HG02642 (cell line): ENCODE results near the gene PHACTR3.
"Not testable (repeated sequence)": the region's sequence is repeated elsewhere in the genome, so short reads cannot be mapped to it uniquely, and the experiment has no call there.

Experiments used
- ATAC-seq: cut with Tn5 transposase; IDR thresholded peaks from one replicate; pipeline ENCODE4 v1.9.1; 2021; ENCODE audit warnings: mild to moderate bottlenecking; ENCODE audit not compliant: unreplicated experiment, poor library complexity

PHACTR3 gene

GRCh38 chr20:59616306-59616705, 12.0 kb downstream of the PHACTR3 start:
- no peak for ATAC-seq

DNA sequence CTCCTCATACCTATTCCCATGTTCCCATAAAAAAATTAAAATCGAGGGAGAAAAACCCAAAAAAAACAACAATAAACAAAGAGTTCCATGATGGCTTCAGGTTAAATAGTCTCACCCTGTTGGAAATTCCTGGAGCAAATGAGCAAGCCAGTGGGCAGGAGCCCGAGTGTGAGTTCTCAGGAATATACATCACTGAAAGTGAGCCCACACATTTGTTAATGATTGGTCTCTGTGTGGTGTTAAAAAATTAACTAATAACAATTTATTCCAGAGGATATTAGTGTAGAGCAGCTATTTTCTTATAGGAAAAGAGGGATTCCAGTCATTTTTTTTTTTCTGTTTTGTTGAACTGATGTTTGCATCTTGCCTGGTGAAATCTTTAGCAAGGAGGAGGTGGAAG, 12.9 kb downstream of the PHACTR3 start:
- ATAC-seq: no peak

- no peak for ATAC-seq
Observed at GRCh38 chr20:59618131-59618530, 13.8 kb downstream of the PHACTR3 start.

GRCh38 chr20:59618585-59618984, 14.2 kb downstream of the PHACTR3 start:
- ATAC-seq: not testable (repeated sequence)

DNA sequence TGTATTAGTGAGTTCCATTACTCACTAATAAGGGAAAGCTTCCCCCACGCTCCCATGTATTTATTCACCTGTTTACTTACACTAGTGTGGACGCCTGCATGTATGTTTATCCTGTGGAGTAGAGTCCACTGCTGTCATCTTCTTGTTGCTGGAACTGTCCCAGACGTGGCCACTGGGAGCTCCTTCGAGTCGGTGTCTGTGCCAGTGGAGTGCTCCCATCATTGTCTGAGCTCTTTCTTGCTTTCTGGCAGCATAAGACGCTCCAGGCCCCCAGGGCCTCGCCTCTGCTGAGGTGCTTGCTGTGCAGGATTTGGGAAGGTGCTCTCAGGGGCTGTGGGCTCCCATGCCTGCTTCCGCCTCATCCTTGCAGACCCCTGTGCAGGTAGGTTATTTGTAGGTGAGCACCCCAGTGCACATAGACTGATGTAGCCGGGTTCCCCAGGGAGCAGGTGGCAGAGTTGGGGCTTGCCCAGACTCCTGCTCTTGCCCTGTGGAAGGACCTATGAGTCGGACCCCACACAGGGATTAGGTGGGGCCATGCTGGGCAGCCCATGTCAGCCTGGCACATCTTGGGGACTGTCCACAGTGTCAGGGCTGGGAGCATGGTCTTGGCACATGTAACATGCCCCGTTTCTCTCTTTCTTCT, 16.6 kb downstream of the PHACTR3 start:
- ATAC-seq: no peak

- no peak for ATAC-seq
Observed at GRCh38 chr20:59622496-59622895, 18.2 kb downstream of the PHACTR3 start.

DNA sequence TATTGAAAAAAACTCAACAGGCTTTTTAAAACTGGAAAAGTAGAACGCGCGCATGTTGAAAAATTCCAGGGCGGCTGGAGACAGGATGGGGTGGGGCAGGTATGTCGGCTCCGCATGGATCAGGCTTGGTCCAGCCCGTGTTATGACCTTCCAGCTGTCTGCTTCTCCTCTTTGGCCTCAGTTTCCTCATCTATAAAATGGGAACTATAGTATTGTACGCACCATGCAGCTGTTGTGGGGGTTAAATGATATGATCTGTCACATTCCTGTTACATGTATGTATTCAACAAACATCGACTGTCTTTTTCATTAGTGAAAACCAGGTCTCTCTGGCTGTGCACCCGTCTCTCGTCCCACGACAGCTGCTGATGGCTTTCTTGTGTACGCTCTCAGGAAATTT, 18.8 kb downstream of the PHACTR3 start:
- ATAC-seq: no peak

DNA sequence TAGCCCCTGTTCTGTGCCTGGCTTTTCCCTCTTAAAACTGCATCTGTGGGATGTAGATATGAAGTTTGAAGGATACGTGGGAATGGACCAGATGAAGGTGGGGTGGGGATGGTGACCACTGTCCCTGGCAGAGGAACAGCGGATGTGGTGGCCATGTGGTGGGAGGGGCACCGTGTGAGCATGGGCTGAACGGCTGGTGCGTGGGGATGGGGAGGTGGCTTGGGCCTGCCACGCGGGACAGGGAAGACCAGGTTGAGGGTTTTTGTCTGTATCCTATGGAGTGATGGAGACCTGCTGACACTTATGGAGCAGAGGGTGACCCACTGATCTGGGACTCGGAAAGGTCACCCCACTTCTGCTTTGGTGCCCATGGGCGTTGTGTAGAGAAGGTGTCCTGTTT, 19.2 kb downstream of the PHACTR3 start:
- no peak for ATAC-seq

- no peak for ATAC-seq
Observed at GRCh38 chr20:59624401-59624800, 20.1 kb downstream of the PHACTR3 start.

DNA sequence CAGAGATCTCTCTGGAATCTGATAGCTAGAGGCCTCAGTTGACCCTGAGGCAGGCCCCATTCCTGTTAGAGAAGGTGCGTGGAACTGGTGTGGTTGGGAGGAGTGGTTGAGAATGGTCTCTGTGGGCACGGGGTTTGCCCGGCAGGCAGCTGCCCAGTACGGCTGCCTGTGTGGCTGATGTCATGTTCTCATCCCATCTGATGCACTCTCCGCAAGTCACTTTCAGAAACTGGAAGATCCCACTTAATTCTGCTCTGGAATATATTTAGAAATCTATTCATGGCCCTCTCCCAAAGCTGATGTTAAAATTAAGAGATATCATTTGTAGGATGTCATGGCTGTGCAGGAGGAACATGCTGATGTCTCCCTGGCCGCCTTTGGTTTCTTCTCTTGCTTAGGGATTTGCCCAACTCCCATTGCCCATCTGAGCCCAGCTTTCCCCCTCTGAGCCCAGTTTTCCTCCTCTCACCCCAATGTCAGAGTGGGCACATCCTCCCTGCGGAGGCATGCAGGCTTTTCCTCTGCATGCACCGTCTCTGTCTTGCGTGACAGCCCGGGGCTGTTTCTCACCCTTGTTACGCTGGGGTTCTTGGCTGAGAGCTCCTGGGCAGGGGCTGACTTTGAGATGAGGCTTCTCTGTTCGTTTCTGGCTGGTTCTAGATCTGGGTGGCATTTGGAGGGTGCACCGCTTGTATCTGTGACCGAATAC, 21.0 kb downstream of the PHACTR3 start:
- no peak for ATAC-seq

DNA sequence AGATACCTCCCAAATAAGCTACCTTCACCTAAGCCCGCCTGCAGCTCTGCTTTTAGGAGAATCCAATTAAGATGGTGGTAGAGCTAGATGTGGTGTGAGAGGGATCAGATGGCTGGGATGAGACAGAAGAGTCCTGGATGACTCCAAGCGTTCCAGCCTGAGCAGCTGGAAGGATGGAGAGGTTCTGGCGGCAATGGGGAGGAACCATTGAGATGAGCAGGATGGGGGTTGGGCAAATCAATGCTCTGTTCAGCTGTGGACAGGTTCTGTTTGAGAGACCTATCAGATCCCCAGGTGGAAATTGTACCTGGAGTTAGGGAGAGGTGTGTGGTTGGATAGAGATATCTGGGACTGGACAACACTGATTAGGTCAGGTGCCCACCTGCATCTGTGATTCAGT, 23.0 kb downstream of the PHACTR3 start:
- ATAC-seq: no peak

GRCh38 chr20:59628171-59628570, 23.8 kb downstream of the PHACTR3 start:
- ATAC-seq: no peak

- no peak for ATAC-seq
Observed at GRCh38 chr20:59629141-59630045, 25.1 kb downstream of the PHACTR3 start.

GRCh38 chr20:59630526-59630925, 26.2 kb downstream of the PHACTR3 start:
- ATAC-seq: no peak

GRCh38 chr20:59631751-59632540, 27.6 kb downstream of the PHACTR3 start:
- ATAC-seq: no peak

DNA sequence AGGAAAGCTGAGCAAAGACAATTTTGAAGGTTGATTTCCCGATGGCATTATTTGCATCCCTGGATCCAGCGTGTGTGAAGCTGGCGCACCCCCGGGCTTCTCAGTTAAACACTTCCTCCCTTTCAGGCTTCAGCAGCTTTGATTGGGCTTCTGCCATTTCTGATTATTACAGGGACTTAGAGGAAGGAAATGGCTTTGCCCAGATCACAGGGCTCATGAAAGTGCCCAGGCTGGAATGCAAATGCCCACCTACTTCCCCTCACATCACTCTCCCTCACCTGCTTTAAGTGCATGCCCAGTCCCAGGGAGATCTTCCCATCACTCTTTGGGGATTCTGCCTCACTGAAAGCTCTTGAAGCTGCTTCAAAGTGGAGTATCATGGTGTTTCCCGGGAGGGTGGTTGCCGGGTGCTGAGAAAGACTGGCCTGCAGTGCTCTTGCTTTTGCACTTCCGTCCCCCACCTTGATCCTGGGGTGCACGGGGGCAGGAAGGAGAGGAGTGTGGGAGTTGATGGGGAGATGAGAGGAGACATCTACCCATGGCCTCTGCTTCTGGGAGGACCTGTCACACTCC, 28.3 kb downstream of the PHACTR3 start:
- ATAC-seq: no peak

DNA sequence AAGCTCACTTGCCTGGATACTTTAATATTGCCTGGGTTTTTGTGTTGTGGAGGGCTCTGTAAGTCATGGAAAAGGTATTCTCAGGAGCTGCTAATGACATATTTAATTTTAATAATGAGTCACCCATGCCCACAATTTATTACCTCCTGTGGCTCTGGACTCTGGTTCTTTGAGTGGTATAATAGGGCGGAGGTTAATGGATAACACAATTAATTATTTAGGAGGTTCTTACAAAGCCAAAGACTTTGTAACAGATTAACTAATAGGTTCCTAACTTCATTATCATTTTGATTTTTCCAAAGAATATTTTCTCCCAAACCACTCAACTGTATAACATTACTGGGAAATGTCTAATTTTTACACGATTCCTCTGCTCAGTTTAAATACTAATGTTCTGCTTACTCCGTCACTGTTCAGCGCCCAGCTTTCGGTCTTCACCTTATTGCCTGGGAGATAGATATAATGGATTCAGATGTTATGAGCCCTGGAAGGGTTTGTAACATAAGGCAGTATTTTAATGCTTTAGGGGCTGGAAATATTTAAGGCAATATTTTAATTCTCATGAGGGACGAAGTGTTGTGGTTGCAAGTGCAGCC, 29.4 kb downstream of the PHACTR3 start:
- ATAC-seq: no peak

DNA sequence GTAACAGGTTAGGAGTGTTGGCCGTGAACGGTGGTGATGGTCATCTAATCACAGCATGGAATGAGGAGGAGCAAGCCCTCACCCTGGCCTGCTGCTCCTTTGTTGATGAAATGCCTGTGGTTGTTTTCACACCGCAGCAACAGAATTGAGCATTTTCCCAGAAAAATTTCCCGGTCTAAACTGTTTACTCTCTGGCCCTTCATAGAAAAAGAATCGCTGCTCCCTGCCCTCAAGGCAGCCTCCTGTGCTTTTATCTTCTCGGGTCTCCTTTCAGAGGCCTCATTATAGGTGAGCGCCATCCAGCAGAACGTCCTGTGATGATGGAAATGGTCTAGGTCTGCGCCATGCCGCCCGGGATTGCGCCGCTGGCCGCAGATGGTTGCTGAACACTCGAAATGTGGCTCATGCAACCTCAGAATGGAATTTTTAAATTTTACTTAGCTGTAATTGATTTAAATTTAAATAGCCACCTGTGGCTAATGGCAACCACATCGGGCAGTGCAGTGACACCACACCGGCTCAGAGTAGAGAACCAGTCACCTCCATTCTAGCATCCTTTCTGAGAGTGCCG, 30.2 kb downstream of the PHACTR3 start:
- ATAC-seq: no peak

DNA sequence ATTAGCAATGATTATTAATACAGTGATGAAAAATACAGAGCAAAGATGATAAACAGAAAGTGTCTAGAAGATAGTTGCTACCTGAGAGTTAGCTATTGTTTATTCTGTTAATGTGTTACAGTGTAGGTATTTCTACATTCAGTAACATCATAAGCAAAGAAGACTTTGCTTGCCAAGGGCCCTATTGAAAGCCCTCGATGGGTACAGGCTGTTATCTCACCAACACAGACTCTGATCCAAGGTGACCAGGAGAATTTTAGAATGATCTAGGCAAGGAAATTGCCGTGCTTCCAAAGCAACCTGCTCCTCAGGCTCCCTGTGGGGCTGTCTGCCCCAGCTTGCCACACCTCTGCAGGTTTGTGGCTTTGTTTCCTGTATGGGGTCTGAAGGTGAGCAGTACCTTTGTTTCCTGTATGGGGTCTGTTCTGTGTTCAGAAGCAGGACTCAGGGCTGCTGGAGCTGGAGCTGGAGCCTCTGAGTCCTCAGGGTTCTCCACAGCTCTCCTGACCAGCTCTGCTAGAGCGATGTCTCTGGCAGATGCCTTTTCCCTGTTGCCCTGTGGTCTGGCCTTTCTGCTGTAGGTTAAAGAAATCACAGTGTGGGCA, 32.5 kb downstream of the PHACTR3 start:
- ATAC-seq: no peak
